Lower leg skin (tissue), 4 donors: ENCODE results near the gene DPPA4. TPM values are rescaled to one million over a fixed set of nuclear protein-coding genes. Genes with fewer than 3 reads are reported as not detected.

ENCODE experiments used
- DNase-seq, 2 donors: peaks; one replicate each; pipeline ENCODE4 v3.0.0-alpha.2; 2019; ENCODE audit warnings: low spot score in 2 of 2
- H3K4me3 ChIP-seq: fragments of 200-600 bp; sonication (generic); 2 replicates; pipeline ENCODE4 v1.5.1; 2017; ENCODE audit warnings: mild to moderate bottlenecking, low read depth; ENCODE audit not compliant: poor library complexity, severe bottlenecking
- CTCF ChIP-seq, 3 donors: fragments of 450-650 bp; IDR thresholded peaks; one replicate each; pipeline ENCODE4 v1.5.1; 2016; ENCODE audit warnings: antibody characterized with exemption in 3 of 3, mild to moderate bottlenecking in 3 of 3, moderate library complexity in 2 of 3
- POLR2A ChIP-seq, 2 donors: fragments of 450-650 bp; IDR thresholded peaks; one replicate each; pipeline ENCODE4 v1.6.1; 2016 to 2017; ENCODE audit warnings: antibody characterized with exemption in 2 of 2, mild to moderate bottlenecking in 1 of 2, moderate library complexity in 1 of 2
- WGBS, 2 donors: methylation state at CpG; one replicate each; pipeline ENCODE4 v1.1.5; 2018; 5-methylcytosine and 5-hydroxymethylcytosine counted together
- intact Hi-C: fragments of 100-400 bp; cut with DNase I; formaldehyde crosslinking; loops from one replicate; pipeline ENCODE4 v1.15.0; 2023; ENCODE audit warnings: low total_unique reads
- total RNA-seq, 4 donors: library from RNA; depleted of rRNA; stranded (reverse); fragments of >200 nt; gene quantifications; one replicate each; pipeline ENCODE4 v1.1.0, GENCODE V29; 2016

DPPA4 gene
- total RNA-seq, 4 donors from 2014 or later: not detected

- no peak for DNase-seq
- 50 to 53% methylated on average over 4 of the region's 4 CpGs for WGBS, 2 donors
- intact Hi-C loops: no loop called here
- no peak overlapping the region for H3K4me3 ChIP-seq
- TF ChIP-seq POLR2A (IDR thresholded peaks at IDR 0.05) (no peak), CTCF (IDR thresholded peaks at IDR 0.05) (no peak)
These were observed 8.8 kb upstream of the DPPA4 start for GRCh38 chr3:109346099-109346498.

GRCh38 chr3:109339714-109340648 lies 2.6 kb upstream of the DPPA4 start:
- H3K4me3 ChIP-seq: no peak overlapping the region
- intact Hi-C loops: no loop called here
- DNase-seq: no peak
- 49 to 59% methylated on average over 5 of the region's 5 CpGs for WGBS, 2 donors
- TF ChIP-seq POLR2A (IDR thresholded peaks at IDR 0.05) (no peak), CTCF (IDR thresholded peaks at IDR 0.05) (no peak)

- intact Hi-C loops: no loop called here
- TF ChIP-seq CTCF (IDR thresholded peaks at IDR 0.05) (no peak), POLR2A (IDR thresholded peaks at IDR 0.05) (no peak)
- H3K4me3 ChIP-seq: no peak overlapping the region
- WGBS, 2 donors: 51 to 60% methylated on average over 3 of the region's 3 CpGs
- DNase-seq: peak in 1 of 2 donors; percentile 18
These were observed 1.9 kb upstream of the DPPA4 start for GRCh38 chr3:109339197-109339596.

GRCh38 chr3:109338322-109338721 lies 976 bp upstream of the DPPA4 start:
- intact Hi-C loops: no loop called here
- 45 to 54% methylated on average over 4 of the region's 4 CpGs for WGBS, 2 donors
- no peak for DNase-seq
- no peak overlapping the region for H3K4me3 ChIP-seq
- TF ChIP-seq POLR2A (IDR thresholded peaks at IDR 0.05): no peak
- no peak for TF ChIP-seq CTCF (IDR thresholded peaks at IDR 0.05)

GRCh38 chr3:109336291-109336861 lies 970 bp downstream of the DPPA4 start:
- intact Hi-C loops: no loop called here
- TF ChIP-seq POLR2A (IDR thresholded peaks at IDR 0.05) (no peak), CTCF (IDR thresholded peaks at IDR 0.05) (no peak)
- WGBS, 2 donors: 10 to 12% methylated on average over 17 of the region's 17 CpGs
- no peak overlapping the region for H3K4me3 ChIP-seq
- no peak for DNase-seq
